ENCODE results near the gene ELOVL1. TPM values are rescaled to one million over a fixed set of nuclear protein-coding genes. Genes with fewer than 3 reads are reported as not detected.

ELOVL1 gene
- total RNA-seq, 1 experiment from 2014 or later: 21.6 TPM

DNA sequence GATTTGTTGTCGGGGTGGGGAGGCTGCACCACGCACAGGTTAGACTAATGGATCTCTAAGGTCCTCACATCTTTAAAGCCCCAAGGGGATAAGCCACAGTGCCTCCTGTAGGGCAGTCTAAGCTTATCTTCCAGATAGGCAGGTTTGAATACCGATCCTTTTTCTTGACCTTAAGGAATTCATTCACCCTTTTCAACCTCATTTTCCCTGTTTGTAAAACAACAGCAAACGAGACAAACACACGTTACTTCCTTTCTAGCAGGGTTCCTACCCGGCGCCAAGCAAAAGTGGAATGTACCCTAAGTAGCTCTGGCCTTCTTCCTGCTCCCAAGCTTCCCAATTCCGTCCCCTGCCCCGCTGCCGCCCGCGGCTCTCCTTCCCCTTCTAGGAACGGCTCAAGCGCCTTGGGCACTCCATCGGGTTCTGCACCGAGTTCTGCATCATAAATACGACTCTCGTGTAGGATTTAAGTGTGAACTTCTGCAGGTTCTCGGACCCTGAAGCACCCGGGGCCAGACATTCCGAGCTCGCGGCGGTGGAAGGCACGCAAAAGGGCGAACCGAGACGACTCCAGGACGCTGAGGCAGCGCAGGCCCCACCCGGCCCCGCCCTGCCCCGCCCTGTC, 9.6 kb downstream of the ELOVL1 start:
- Histone ChIP-seq H3K23me2 (ENCODE audit: insufficient read length, low read depth, low read length, poor library complexity, severe bottlenecking) (peaks cover 5% of the 10 kb centered on the region), H3K18ac (ENCODE audit: insufficient read length, low read depth, low read length) (peak overlapping the region; percentile 81), H3K79me2 (ENCODE audit: insufficient read depth, low read length) (peaks cover 15% of the 10 kb centered on the region; the same call in 1 of the 2 replicates), H2AK5ac (ENCODE audit: insufficient read length, low read length) (no peak overlapping the region), H2BK120ac (ENCODE audit: low read depth, low read length, poor library complexity, severe bottlenecking) (no peak overlapping the region), H2BK15ac (ENCODE audit: low read depth, low read length) (no peak overlapping the region), H4K8ac (replicated peaks; ENCODE audit: insufficient read length, low read depth, low read length) (no peak overlapping the region), H4K91ac (ENCODE audit: insufficient read length, low read depth, low read length) (no peak overlapping the region), H3K14ac (ENCODE audit: insufficient read depth, low read length) (peak overlapping the region; percentile 89), H2BK12ac (ENCODE audit: insufficient read length, low read depth, low read length) (no peak overlapping the region), H3K56ac (ENCODE audit: insufficient read length, low read depth, low read length) (no peak overlapping the region), H4K5ac (ENCODE audit: insufficient read length, low read depth, low read length) (no peak overlapping the region), H3K4ac (ENCODE audit: low read depth, low read length) (no peak overlapping the region), H2BK5ac (ENCODE audit: insufficient read length, low read length) (peak overlapping the region; percentile 4), H3K9me3 (ENCODE audit: control insufficient read depth, low read depth, low read length) (no peaks in the 10 kb centered on the region), H3K27ac (ENCODE audit: insufficient read length, low read depth, low read length) (peak overlapping the region; percentile 8), H4K20me1 (ENCODE audit: control insufficient read depth, insufficient read depth, insufficient read length) (no peaks in the 10 kb centered on the region), H3K9ac (ENCODE audit: extremely low read depth, insufficient read length, low read length) (peak overlapping the region; percentile 86), H3K4me1 (ENCODE audit: insufficient read depth, low read length) (peaks cover 6% of the 10 kb centered on the region; the same call in 1 of the 2 replicates), H3K4me2 (ENCODE audit: insufficient read depth, insufficient read length, low read length) (peak overlapping the region; percentile 70), H3T11ph (ENCODE audit: low read length) (no peak overlapping the region), H3K27me3 (ENCODE audit: insufficient read depth, low read length) (no peaks in the 10 kb centered on the region), H3K23ac (ENCODE audit: insufficient read length, low read depth, low read length) (no peak overlapping the region), H2BK20ac (ENCODE audit: low read depth, low read length, poor library complexity, severe bottlenecking) (no peak overlapping the region), H2AFZ (ENCODE audit: low read length) (no peak overlapping the region), H3K79me1 (ENCODE audit: insufficient read depth, low read depth, low read length, poor library complexity, severe bottlenecking) (peaks cover 14% of the 10 kb centered on the region)
- peak; percentile 74 for TF ChIP-seq CTCF (conservative IDR thresholded peaks at IDR 0.05)
- peaks cover 29 to 30% of the 10 kb centered on the region in 2 experiments for H3K4me1 Mint-ChIP-seq
- peak; percentile 58 for DNase-seq
- peak overlapping the region; percentile 99 for H3K27ac Mint-ChIP-seq
- H3K4me3 Mint-ChIP-seq: peak overlapping the region; percentile 91 to 92
- peaks cover 36 to 50% (median 39%) of the 10 kb centered on the region in 3 experiments for H3K36me3 Mint-ChIP-seq (ENCODE audit: insufficient read depth in 1 of 3, low read depth in 3 of 3)
- H3K27me3 Mint-ChIP-seq (ENCODE audit: low read depth): no peaks in the 10 kb centered on the region; the same call in 1 of the 2 replicates
- no CpG with 5 or more reads among the region's 33 CpGs for WGBS (ENCODE audit: extremely low coverage, insufficient read length, low lambda C conversion rate)
- no peaks in the 10 kb centered on the region; a peak in 2 of 5 replicates for H3K9me3 Mint-ChIP-seq
